ENCODE results near the gene ZNF740.

ZNF740 gene

GRCh38 chr12:53214687-53215455 lies 34.3 kb downstream of the ZNF740 start:
- no peak for DNase-seq

- DNase-seq = no peak
Measured at GRCh38 chr12:53215497-53215896, 35.0 kb downstream of the ZNF740 start.

GRCh38 chr12:53217051-53217930 lies 36.8 kb downstream of the ZNF740 start:
- no peak for DNase-seq

- no peak for DNase-seq
Measured at GRCh38 chr12:53217931-53218307, 37.4 kb downstream of the ZNF740 start.

GRCh38 chr12:53218551-53219291 lies 38.2 kb downstream of the ZNF740 start:
- no peak for DNase-seq

GRCh38 chr12:53219292-53219955 lies 38.9 kb downstream of the ZNF740 start:
- no peak for DNase-seq

- no peak for DNase-seq
Measured at GRCh38 chr12:53219956-53220693, 39.6 kb downstream of the ZNF740 start.

GRCh38 chr12:53220694-53221202 lies 40.2 kb downstream of the ZNF740 start:
- DNase-seq = peak; percentile 77

GRCh38 chr12:53221203-53222080 lies 40.9 kb downstream of the ZNF740 start:
- peak; percentile 46 for DNase-seq

GRCh38 chr12:53222170-53222721 lies 41.7 kb downstream of the ZNF740 start:
- no peak for DNase-seq

- no peak for DNase-seq
Measured at GRCh38 chr12:53222806-53223261, 42.3 kb downstream of the ZNF740 start.

GRCh38 chr12:53223389-53224060 lies 43.0 kb downstream of the ZNF740 start:
- DNase-seq = no peak

- DNase-seq = no peak
Measured at GRCh38 chr12:53224061-53224896, 43.8 kb downstream of the ZNF740 start.

GRCh38 chr12:53224897-53225634 lies 44.5 kb downstream of the ZNF740 start:
- DNase-seq = no peak

- DNase-seq = no peak
Measured at GRCh38 chr12:53225635-53226424, 45.3 kb downstream of the ZNF740 start.

GRCh38 chr12:53226815-53227214 lies 46.3 kb downstream of the ZNF740 start:
- DNase-seq = no peak

GRCh38 chr12:53227341-53227740 lies 46.8 kb downstream of the ZNF740 start:
- no peak for DNase-seq
